Neutrophil (primary cell): Measurements from ENCODE around the gene PDGFRB.

Source experiments
- H3K27ac ChIP-seq: fragments of 200-600 bp; sonication (generic); 2 replicates; pipeline ENCODE4 v1.5.1; 2016; ENCODE audit warnings: mild to moderate bottlenecking, moderate library complexity
- H3K27me3 ChIP-seq: fragments of 200-600 bp; sonication (generic); 2 replicates; pipeline ENCODE4 v1.6.0; 2016; ENCODE audit warnings: mild to moderate bottlenecking
- H3K36me3 ChIP-seq: fragments of 200-600 bp; sonication (generic); 2 replicates; pipeline ENCODE4 v1.5.1; 2017
- H3K4me1 ChIP-seq, 2 experiments: fragments of 200-600 bp in 1 of 2; sonication (generic) in 1 of 2; 1 replicate in 1 of 2; 2 replicates in 1 of 2; pipeline versions ENCODE4 v1.5.1 to v1.6.1; 2013 to 2016; ENCODE audit warnings: low read depth in 1 of 2, low read length in 1 of 2, mild to moderate bottlenecking in 1 of 2, moderate library complexity in 1 of 2; ENCODE audit not compliant: control insufficient read depth in 1 of 2, insufficient read depth in 1 of 2
- H3K4me3 ChIP-seq, 2 experiments: fragments of 200-600 bp in 1 of 2; sonication (generic) in 1 of 2; 1 replicate in 1 of 2; 2 replicates in 1 of 2; pipeline ENCODE4 v1.5.1; 2013 to 2016; ENCODE audit warnings: low read depth in 1 of 2, low read length in 1 of 2, mild to moderate bottlenecking in 1 of 2, moderate library complexity in 1 of 2
- H3K9me3 ChIP-seq: fragments of 200-600 bp; sonication (generic); 2 replicates; pipeline ENCODE4 v1.5.1; 2016
- CTCF ChIP-seq: fragments of 200-600 bp; sonication (generic); IDR thresholded peaks from 2 replicates; pipeline ENCODE4 v1.5.1; 2016; ENCODE audit warnings: antibody characterized with exemption

Gene PDGFRB

GRCh38 chr5:150147670-150148069 is 8.0 kb downstream of the PDGFRB start:
- TF ChIP-seq CTCF: no peak
- H3K4me3 ChIP-seq: no peak overlapping the region
- no peaks in the 10 kb centered on the region for H3K9me3 ChIP-seq
- no peaks in the 10 kb centered on the region for H3K36me3 ChIP-seq
- H3K27ac ChIP-seq: no peak overlapping the region
- H3K27me3 ChIP-seq: no peaks in the 10 kb centered on the region
- peaks cover 7% of the 10 kb centered on the region in 2 experiments for H3K4me1 ChIP-seq

- no peak for TF ChIP-seq CTCF
- Histone ChIP-seq H3K27me3 (no peaks in the 10 kb centered on the region), H3K27ac (no peak overlapping the region), H3K4me3 (no peak overlapping the region), H3K4me1 (peaks cover 8 to 10% of the 10 kb centered on the region in 2 experiments), H3K36me3 (no peaks in the 10 kb centered on the region), H3K9me3 (no peaks in the 10 kb centered on the region)
Measured at GRCh38 chr5:150146862-150147601, 8.6 kb downstream of the PDGFRB start.

- no peak for TF ChIP-seq CTCF
- H3K9me3 ChIP-seq: no peaks in the 10 kb centered on the region
- H3K36me3 ChIP-seq: no peaks in the 10 kb centered on the region
- H3K27ac ChIP-seq: no peak overlapping the region
- no peaks in the 10 kb centered on the region for H3K27me3 ChIP-seq
- peaks cover 8 to 10% of the 10 kb centered on the region in 2 experiments for H3K4me1 ChIP-seq
- no peak overlapping the region for H3K4me3 ChIP-seq
Measured at GRCh38 chr5:150146235-150146634, 9.4 kb downstream of the PDGFRB start.

GRCh38 chr5:150144879-150145278 is 10.8 kb downstream of the PDGFRB start:
- H3K4me1 ChIP-seq: peaks cover 8 to 10% of the 10 kb centered on the region in 2 experiments

GRCh38 chr5:150144246-150144801 is 11.3 kb downstream of the PDGFRB start:
- peaks cover 8 to 10% of the 10 kb centered on the region in 2 experiments for H3K4me1 ChIP-seq
- no peak overlapping the region for H3K27ac ChIP-seq
- H3K9me3 ChIP-seq: no peaks in the 10 kb centered on the region
- no peak for TF ChIP-seq CTCF
- no peak overlapping the region for H3K4me3 ChIP-seq
- no peaks in the 10 kb centered on the region for H3K27me3 ChIP-seq
- H3K36me3 ChIP-seq: no peaks in the 10 kb centered on the region

More at GRCh38 chr5:150144879-150145278, 10.8 kb downstream of the PDGFRB start:
- TF ChIP-seq CTCF: no peak
- no peak overlapping the region for H3K27ac ChIP-seq
- no peaks in the 10 kb centered on the region for H3K9me3 ChIP-seq
- no peaks in the 10 kb centered on the region for H3K27me3 ChIP-seq
- H3K36me3 ChIP-seq: no peaks in the 10 kb centered on the region
- no peak overlapping the region for H3K4me3 ChIP-seq
